ENCODE data around the gene FADS1.

GRCh38 chr11:61806785-61807184, 10.0 kb downstream of the FADS1 start:
- TF ChIP-seq CTCF (IDR thresholded peaks at IDR 0.05) (no peak), POLR2A (IDR thresholded peaks at IDR 0.05) (no peak)
